ENCODE measurements around the gene KDM2A.
"Not testable (repeated sequence)": the region's sequence is repeated elsewhere in the genome, so short reads cannot be mapped to it uniquely, and the experiment has no call there.

KDM2A gene

DNA sequence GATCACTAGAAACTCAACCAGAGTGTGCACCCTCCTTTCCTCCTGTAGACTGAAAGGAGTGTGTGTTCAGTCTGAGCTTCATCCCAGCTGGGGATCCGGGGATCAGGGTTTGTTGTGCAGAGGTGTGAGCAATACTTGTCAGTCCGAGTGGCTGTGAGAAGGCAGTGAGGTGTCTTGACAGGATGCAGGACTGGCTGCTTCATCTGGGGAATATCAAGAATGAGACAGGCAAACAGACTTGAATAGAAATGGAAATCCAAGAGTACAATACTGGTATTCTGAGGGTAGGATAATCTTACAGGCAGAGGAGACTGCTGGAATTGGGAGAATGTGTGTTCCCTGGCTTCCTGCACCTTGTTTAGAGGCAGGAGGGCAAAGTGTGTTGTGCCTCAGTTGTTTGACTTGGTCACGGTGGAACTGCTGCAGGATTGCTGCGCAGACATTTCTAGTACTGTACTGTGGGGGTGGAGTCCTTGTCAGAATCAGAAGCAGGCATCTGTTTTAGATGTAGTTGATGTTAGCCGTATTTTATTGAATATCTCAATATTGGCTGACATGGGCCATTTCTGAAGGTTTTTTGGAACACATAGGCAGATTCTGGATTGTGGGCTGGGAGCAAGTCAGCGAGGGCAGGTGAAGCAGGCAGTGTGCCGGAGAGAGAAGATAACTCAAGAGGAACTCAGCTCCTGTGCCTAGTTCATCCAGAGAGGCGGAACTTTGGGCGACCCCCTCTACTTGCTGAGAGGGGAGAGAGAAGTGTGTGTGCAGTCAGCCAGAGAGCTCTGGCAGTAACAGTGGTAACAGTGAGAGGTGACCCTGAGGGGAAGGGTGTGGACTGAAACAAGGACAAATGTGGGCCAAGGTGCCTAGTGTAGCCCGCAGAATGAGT lies 120.1 kb downstream of the KDM2A start:
- no peak for DNase-seq (ENCODE audit: low spot score)

DNA sequence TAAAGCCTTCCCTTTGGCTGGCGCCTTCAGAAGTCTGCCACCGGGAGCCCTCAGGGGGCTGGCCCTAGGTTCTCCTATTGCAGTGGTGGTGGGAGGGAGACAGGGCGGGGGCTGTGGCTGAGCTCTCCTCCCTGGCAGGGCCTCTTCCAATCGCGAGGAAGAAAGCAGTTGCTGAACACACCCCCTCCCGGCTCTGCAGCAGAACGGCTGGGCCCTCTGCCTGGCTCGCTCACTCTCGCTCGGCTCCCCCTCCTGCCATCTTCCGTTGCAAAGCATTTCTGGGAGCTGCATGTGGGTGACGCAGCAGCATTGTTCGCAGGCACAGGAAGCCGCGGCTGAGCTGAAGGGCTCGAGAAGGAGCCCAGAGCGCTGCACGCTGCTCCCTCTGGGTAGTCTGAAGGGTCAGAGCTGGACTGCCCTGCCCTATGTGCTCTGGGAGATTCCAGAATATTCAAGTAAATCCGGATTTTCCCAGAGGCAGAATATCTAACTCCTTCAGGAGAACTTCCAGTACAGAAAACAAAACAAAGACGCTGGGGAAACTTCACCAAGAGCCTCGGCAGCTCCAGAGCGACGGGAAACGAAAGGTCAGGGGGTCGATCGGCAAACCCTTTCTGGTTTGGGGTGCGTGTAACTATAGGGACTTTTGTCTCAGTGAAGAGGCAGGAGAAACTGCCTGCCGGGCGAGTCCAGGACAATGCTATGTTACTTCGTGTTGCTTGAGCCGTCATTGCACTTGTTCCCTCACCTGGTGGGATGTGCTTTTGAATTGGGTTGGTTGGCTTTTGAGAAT lies 120.9 kb downstream of the KDM2A start:
- DNase-seq (ENCODE audit: low spot score) = peak; percentile 84

DNA sequence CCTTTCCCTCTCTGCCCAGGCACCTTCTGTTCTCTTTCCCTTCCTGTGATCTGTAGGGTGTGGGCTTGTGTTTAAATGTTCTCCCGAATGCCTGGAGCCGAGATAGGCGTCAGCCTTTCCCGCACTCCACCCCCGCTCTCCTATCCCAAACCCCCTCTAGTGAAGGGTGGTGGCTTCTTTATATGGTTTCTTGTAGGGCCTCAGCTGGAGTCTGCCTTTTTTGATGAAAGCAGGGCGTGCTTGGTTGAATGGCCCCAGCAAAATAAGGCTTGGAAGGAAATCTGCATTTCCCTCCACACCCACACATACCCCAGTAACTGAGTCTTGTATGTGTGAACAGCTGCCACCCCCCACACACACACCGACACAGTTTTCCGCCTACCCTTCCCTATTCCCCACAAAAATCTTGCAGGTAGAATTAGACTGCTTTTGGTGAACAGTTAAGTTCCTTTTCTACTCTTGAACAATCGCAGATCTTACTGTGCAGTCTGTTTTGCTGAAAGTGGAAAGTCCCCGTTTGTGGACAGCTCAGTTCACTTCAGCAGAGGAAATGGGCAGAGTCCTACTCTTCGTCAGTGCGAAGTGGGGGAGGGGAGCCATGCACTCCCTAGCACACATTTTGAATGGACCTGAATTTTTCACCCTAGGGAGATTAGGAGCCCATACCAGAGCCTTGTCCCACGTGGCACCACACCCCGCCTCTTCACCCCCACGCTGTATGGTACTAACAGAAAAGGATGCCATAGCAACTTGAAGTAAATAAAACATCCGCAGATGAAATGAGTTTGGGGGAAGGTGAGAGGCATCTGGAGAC lies 121.7 kb downstream of the KDM2A start:
- DNase-seq (ENCODE audit: low spot score) = peak; percentile 36

DNA sequence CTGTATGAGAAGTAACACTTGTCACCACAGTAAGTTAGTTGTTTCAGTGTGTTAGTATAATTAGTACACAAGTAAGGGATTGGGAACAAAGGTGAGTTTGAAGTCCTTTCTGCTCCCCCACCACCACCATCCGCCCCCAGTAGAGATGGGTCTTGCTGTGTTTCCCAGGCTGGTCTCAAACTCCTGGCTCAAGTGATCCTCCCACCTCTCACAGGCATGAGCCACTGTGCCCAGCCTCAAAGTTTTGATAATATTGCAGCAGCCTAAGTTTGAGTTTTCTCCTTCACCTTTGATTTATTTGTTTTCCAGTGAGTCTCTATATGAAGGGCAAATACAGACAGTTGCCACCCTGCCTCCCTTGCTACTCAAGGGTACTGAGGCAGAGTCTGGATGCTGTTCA lies 123.5 kb downstream of the KDM2A start:
- no peak for DNase-seq (ENCODE audit: low spot score)

DNA sequence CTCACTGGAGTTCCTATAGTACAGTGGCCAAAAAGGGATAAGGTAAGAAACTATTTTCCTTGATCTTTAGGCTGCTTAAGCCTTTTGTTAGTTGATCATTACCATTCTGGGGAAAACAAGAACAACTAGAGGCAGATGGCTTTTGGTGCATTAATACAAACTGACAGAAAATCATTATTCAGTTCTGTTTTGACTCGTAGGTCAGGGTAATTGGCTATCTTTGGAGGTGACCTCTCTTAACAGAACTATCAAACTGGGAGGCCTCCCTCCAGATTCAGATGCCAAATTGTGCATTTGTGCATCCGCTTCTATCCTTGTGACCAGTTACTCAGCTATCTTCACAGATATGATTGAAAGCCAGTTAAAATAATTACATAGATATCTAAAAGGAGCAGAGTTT lies 124.0 kb downstream of the KDM2A start:
- DNase-seq (ENCODE audit: low spot score) = no peak

DNA sequence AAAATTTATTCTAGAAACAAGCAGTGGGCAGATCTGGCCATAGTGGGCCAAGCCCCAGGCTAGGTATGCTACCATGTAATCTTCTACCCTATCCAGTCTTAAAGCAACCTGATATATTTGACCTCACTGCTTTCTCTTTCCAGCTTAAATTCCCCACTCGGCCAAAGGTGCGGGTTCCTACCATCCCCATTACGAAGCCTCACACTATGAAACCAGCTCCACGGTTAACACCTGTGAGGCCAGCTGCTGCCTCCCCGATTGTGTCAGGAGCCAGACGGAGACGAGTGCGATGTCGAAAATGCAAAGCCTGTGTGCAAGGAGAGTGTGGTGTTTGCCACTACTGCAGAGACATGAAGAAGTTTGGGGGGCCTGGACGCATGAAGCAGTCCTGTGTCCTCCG lies 126.0 kb downstream of the KDM2A start:
- DNase-seq (ENCODE audit: low spot score) = no peak

DNA sequence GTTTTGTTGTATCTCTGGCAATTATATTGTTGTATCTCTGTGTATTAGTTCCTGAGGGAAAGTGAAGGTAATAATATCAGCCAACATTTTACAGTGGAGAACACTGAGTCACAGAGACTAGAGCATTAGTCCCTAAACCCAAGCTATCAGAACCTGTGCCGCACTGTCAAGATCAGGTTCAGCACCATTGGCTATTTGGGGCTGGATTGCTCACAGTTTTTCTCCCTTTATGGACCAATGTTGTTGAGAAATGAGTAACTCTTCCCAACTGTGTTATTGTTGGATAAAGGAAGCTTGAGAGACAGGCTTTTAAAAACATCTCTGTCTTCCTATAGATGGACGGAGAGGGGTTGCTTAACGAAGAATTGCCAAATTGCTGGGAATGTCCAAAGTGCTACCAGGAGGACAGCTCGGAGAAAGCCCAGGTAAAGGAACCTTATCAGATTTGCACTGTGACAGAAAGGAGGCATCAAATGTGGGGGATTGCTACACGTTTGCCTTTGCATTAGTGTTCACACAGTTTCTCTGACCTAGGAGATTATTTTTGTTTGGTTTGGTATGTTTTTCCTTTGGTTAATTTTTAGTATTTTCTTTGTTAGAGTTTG lies 129.0 kb downstream of the KDM2A start:
- DNase-seq (ENCODE audit: low spot score) = no peak

DNA sequence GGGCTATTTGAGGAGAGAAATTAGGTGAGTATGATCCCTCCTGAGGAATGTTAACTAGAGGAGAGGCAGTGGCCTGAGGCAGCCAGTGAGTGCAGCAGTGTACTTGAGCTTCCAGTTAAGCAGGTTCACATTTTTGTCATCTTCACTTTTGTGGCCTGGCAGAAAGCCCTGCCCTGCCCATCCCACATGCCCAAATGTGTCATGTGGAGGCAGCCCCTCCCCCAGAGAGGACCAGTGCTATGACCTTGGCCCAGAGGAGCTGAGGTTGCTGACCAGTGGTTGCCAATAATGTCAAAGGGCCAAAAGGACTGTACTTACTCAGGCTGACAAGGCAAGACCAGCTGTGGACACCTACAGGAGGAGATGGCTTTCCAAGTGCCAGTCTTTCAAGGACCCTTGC lies 129.6 kb downstream of the KDM2A start:
- no peak for DNase-seq (ENCODE audit: low spot score)

DNA sequence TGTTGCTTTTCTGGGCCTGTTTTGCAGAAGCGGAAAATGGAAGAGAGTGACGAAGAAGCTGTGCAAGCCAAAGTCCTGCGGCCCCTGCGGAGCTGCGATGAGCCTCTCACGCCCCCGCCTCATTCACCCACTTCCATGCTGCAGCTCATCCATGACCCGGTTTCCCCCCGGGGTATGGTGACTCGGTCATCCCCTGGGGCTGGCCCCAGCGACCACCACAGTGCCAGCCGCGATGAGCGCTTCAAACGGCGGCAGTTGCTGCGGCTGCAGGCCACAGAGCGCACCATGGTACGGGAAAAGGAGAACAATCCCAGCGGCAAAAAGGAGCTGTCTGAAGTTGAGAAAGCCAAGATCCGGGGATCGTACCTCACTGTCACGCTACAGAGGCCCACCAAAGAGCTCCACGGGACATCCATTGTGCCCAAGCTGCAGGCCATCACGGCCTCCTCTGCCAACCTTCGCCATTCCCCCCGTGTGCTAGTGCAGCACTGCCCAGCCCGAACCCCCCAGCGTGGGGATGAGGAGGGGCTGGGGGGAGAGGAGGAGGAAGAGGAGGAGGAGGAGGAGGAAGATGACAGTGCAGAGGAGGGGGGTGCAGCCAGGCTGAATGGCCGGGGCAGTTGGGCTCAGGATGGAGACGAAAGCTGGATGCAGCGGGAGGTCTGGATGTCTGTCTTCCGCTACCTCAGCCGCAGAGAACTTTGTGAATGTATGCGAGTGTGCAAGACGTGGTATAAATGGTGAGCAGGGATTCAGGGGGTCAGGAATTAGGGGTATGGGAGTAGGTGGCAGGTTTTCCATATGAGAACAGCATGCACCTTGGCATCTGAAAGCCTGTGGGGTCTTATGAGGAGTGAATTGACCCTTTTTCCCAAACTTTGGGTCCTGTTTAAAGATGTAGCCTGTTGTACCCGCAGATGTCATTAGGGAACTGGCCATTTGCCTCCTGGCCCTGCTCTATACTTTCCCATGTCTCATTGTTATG lies 131.3 kb downstream of the KDM2A start:
- DNase-seq (ENCODE audit: low spot score) = no peak

DNA sequence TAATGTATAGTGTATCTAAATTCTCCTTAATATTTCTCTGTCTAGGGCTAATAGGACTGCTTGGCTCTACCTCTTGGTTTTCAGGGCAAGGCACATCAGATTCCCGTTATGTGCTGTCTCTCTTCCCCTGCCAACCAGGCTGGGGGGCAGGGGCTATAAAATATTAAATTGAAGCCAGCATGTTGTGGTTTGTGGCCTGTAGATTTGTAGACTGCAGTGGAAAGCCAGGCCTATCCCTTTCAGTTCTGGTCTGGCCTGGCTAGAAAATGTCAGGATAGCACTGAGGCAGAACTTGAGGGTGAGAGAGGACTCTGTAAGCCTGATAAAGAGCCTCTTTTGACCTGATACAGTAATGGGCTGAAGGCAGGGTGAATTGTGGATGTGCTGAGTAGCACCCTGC lies 132.8 kb downstream of the KDM2A start:
- DNase-seq (ENCODE audit: low spot score) = no peak

DNA sequence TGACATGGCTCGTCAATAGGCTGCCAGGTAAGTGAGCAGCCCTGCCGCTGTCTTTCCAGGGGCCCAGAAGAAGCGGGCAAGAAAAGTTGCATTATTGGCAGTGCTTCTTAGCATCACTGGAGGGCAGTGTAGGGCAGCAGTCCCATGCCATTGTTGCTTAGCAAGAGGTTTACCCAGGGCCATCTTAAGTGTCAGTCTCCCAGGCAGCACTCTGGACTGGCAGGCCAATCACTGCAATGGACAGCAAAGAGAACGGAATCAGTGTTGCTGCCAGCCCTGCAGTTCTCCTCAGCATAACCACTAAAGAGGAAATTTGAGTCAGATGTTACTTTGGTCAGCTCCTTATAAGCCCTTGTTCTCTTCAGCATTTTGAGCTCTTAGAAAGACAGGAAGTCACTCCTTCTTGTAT lies 133.8 kb downstream of the KDM2A start:
- peak; percentile 56 for DNase-seq (ENCODE audit: low spot score)

DNA sequence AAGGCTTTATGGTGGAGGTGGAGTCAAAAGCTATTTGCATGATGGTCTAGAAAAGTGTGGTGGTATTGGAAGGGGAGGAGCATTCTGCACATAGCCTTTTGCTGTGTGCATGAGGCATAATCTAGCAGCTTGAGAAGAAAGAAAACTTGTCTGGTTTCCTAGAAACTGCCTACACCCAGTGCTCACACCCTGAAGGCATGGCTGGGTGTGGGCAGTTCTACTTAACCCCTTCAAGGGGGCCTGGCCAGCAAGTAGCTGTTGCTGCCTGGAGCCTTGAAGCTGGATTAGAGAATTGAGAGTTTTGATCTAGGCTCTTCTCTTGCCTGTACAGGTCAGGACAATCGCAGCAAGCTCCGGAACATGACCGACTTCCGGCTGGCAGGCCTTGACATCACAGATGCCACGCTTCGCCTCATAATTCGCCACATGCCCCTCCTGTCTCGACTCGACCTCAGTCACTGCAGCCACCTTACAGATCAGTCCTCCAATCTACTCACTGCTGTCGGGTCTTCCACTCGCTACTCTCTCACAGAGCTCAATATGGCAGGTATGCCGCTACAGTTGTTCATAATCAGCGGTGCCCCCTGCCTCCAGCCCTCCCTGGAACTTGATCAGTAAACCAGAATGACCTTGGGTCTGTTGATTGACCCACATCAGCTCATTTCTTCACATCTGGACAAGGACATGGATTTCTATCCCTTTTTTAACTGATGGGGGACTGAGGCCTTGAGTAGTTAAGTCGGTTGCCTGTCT lies 135.0 kb downstream of the KDM2A start:
- DNase-seq (ENCODE audit: low spot score) = peak; percentile 61

DNA sequence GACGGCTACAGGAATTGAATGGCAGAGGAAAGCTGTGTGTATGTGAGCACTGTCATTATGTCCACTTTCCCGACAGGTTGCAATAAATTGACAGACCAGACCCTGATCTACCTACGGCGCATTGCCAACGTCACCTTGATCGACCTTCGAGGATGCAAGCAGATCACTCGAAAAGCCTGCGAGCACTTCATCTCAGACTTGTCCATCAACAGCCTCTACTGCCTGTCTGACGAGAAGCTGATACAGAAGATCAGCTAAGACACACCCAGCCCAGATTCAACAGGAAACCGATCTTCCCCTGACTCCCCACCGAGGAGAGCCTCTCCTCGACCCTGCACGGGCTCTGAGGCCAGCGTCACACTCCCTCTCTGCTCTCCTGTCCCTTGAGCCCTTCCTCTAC lies 135.7 kb downstream of the KDM2A start:
- DNase-seq (ENCODE audit: low spot score) = peak; percentile 32

DNA sequence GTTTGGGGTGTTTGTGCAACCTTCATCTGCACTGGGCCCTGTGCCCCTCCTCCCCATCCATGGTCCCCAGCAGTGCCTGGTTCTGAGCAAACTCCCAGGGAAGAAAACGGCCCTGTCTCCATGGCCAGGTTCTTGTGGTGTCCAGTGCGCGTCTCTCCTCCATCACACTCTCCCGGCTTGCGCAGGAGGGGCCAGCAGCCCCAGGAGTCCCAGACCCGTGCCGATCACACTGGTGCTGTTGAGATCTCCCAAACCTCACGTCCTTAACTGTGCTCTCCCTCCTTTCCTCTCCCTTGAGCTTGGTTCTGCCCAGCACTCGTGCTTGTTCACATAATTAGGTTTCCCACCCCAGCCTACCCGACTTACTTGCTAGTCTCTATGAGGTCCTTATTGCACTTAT lies 136.3 kb downstream of the KDM2A start:
- no peak for DNase-seq (ENCODE audit: low spot score)

DNA sequence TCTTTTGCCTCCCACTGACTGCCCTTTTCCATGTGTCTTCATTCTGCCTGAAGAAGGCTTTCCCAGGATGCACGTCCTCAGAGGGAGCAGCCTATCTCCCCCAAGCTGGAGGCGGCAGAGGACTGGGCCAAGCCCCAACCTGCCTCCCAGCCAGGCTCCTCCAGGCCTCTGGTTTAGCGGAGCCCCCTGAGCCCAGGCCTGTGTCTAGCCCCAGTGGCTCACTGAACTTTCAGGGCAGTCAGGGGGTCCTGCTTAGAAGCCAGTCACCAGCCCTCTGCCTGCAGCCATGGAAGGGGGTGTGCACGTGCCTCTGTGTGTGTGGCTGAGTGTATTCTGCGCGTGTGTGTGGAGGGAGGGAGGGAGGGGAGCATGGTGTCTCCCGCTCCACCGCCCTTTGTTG lies 136.8 kb downstream of the KDM2A start:
- DNase-seq (ENCODE audit: low spot score) = no peak

DNA sequence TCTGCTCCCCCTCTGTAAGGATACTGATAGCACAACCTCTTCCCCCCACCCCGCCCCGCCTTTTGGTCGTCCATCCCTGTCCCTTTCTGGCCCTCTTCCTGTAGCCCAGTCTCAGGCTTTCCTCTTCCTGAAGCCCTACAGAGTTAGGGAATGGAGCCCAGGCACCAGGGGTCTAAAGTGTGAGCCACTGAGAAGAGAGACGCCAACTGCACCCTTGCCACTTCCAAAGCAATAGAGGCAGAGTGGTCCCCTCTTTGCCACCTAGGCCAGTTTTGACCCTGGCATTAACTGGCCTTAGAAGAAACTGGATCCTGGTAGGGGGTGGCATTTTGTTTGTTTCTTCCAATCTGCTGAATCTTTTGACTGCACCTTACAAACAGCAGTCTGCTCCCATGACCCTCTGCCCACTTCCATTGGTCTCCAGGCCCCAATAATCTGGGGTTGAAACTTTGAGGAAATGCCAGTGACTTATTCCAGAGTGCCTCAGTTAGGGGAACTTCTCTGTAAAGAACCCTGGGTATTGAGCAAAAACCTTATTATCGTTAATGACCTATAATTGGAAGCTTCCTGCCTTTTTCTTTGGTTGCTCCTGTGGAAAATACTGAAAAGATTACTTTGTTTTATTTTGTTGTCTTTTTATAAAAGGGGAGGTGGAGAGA lies 137.5 kb downstream of the KDM2A start:
- DNase-seq (ENCODE audit: low spot score) = no peak

DNA sequence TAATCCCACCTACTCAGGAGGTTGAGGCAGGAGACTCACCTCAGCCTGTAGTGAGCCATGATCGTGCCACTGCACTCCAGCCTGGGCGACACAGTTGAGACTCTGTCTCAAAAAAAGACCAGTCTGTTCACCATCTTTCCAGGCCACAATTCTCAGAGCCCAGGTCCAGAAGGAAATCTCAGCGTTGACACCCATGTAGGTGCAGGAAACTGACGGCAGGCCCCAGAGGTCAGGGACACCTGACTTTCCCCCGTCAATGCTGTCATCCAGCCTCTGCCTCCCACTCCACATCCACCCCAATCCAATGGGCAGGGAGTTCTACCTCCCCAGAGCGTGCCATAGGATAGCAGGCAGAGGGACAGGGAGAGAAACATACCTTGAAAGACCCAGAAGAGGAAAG lies 141.3 kb downstream of the KDM2A start:
- DNase-seq (ENCODE audit: low spot score) = no peak

DNA sequence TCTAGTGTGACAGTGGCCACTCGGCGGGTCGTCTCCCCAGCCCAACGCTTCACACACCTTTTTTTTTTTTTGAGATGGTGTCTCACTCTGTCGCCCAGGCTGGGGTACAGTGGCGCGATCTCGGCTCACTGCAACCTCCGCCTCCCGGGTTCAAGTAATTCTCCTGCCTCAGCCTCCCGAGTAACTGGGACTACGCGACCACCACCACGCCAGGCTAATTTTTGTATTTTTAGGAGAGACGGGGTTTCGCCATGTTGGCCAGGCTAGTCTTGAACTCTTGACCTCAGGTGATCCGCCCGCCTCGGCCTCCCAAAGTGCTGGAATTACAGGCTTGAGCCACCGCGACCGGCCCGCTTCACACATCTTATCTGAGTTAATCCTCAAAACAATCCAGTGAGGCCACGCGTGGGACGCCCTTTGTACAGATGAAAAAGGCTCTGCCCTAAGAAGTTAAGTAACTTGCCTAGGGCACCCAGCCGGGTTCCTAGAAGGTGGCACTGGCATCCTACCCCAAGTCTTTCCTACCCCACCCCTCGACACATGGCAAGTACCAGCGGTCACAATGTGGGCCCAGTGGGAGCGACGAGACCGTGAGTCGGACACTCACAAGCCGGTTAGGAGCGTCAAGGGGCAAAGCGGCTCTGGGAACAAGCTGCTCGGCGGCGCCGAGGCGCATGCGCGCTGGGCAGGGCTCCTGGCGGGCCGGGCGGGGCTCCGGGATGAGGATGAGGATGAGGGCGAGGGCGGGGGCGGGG lies 142.0 kb downstream of the KDM2A start:
- DNase-seq (ENCODE audit: low spot score) = not testable (repeated sequence)

DNA sequence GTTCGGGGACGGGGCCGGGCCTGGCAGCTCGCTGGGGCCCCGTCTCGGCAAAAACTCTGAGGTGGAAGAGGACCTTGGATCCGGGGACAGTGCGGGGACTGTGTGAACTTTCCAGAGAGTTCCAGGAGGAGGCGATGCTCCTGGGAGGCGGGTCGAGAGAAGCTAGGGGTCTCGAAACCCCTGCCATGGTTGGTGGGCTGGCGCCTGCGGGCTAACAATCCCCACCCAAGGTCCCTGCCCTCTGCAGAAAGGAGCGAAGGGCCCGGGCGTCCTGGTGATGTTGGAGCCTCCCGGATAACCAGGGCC lies 142.5 kb downstream of the KDM2A start:
- DNase-seq (ENCODE audit: low spot score) = no peak

All from hematopoietic multipotent progenitor cell treated with erythropoietin and hydrocortisone succinate and interleukin-3 and kit ligand, for 15 days (in vitro differentiated cells).